ENCODE measurements around the gene CTRB2.

The CTRB2 gene

DNA sequence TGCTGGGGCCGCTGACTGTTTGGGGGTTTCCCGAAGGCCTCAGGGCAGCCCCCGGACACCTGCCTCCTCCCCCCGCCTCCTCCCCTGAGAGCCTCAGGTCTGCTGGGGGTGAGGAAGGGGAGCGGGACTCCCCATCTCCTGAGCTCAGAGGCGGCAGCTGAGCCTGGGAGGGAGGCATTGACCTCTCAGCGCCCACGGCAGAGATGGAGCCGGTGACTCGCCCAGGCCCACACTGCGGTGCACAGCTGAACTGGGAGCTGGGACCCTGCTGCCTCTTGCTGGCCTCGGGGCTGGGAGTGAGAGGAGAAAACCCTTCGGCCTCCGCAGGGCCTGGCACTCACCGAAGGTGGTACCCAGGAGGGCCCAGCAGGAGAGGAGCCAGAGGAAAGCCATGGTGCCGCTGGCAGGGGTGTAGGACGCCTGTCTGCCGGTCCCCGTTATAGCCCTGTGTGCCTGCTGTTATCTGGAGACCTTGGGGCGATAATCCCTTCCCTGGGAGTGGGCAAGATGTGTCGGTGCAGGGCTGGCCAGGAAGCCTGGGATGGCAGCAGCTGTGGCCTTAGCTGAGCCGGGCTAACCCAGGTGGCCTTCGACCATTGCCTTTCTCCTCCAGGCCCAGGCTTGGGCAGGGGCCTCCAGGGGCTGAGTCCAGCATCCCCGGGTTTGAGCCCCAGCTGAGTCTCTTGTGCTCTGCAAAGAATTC is at the start of gene CTRB2:
Gene CTRB2 (minus strand): TSS at position 413 of the 703 bp plus-strand sequence. CDS start 20 bp downstream, at position 393.
- DNase-seq (ENCODE audit: low read depth in 2 of 2): no peak

DNA sequence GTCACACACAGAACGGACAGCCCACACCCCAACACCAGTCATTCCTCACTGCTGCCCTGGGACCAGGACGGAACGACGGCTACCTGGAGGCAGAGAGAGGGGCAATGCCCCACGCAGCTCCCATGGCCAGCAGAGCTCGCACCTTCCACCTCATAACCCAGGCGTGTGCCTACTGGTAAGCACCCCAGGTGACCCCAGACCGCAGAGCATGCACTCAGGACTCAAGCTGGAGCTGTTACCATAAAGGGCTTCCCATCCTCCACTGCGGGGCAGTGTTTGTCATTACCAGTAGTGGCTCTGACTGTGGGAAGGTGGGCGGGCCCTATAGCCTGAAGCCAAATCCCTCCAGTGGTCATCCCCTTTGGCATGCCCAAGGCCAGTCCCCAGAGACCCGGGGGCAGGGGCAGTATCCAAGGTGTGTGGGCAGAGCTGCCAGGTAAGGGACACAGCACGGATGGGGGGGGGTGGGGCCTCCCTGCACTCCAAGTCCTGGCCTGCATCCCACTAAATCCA is 49.2 kb upstream of the CTRB2 start:
- DNase-seq (ENCODE audit: low read depth in 2 of 2): no peak

DNA sequence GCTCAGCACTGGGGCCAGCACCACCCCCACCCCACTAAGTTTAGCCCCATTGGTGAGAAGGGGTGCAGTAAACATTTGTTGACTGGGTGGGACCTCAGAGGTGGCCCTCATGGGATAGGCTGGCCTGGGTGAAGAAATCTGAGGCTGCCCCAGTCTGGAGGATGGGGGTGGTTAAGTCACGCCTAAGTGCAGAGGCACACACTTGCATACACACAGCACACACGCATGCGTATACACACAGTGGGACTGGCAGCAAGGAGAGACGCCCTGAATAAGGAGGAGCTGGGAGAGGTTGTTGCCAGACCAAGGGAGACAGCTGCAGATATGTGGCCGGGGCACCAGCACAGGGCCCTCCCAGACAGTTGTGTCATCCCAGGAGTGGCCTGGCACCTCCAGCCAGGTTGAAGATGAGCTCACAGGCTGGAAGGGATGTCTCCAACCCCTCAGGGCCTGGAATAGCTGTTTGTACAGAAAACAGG is 47.4 kb upstream of the CTRB2 start:
- no peak for DNase-seq (ENCODE audit: low read depth in 2 of 2)

DNA sequence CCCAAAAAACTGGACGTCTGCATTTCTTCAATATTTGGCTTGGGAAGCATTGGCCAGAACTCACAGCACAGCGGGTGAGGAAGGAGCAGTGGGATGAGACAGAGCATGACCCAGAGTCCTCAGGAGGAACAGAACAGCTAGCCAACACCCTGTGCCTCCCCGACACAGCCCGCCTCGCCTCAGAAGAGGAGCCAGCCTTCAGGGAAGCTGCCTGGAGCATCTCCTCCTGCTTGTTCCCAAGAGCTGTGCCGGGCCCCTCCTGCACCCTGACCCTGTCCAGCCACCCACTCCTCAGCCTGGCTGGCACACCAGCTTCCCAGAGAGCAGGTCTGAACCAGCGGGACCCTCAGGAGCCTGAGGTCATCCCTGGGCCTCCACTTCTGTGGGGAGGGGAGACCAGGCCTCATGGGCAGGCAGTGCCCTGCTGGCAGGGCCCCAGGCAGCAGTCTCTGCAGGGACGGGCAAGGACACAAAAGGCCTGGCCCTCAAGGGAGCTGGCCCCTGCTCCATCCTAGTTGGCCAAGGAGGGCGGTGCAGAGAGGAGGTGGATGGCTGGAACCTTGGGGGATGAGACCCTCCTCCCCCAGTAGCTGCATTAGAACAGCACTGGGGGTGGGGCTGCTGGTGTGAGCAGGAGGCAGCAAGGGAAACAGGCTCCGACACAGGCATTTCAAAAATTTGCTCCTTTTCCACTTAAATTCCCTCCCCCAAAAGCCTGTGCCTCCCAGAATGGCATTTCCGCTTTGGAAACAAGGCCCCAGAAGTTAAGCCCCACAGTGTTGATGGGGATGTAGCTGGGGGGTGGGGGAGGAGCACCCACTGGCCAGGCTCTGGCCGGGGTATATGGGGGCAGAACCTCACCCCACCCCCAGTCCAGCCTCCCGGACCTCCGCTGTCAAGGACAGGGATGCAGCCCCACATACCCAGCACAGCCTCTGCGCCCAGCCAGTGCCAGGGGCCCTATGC is 46.3 kb upstream of the CTRB2 start:
- no peak for DNase-seq (ENCODE audit: low read depth in 2 of 2)

DNA sequence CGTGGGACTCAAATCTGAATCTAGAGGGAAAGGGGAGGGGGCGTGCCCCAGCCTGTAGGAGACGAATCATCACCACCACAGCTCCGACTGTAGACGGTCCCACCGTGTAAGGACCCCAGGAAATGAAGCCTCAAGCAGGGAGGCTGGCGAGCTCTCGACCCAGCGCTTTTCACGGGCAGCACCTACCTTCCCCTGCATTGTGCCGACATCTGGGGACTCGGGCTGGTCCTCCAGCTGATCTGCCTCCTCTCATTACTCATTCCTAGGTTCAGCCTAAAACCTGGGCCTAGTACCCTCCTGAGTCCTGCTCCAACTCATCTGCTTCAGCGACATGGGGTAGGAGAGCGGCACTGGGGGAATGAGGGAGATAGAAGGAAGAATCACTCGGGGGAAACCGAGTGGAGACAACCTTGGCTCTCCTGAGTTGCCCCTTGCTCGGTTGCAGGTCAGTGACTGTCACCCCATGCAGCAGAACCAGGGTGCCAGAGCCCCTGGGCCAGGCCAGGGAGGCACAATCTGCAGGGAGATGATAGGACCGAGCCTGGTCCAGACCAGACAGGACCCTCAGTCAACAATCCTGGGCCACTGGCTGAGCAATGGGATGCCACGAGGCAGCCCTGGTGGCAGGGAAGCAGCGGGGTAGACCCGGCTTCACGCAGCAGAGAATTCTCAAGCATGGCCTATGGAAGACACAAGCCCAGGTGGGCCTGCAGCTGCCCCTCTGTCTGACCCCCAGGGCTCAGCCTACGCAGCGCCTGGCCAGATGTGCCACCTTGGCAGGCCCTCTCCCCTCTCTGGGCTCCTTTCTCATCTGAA is 45.3 kb upstream of the CTRB2 start:
- no peak for DNase-seq (ENCODE audit: low read depth in 2 of 2)

DNA sequence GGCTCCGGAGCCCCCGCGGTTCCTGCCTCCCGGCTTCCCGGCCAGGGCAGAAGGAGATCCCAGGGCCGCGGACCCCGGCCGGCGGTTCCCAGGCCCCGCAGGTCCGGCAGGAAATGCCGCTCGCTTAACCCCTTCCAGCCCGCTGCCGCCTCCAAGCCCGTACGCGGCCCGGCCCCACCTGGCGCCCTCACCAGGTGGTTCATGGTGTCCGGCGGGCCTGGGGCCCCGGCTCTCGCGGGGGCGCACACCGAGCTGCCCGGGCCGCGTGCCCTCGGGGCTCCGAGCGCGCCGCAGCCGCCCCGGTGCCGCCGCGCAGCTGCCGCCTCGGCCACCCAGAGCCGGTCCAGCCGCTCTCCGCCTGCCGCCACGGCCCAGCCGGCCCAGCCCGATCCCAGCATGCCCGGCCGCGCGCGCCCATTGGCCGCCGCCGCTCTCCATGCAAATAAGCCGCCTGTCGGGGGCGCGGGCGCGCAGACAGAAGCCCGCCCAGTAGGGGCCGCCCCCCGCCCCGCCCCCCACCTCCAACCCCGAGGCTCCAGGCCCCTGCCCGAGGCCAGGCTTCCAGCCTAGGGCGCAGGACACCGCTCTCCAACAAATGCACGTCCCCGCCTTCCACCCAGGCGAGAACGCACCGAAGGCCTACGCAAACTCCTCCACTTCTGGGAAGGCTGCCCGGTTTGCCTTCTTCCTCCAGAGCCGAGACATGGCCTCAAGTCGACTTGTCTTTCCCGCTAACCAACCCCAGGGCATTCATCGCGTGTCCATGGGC is 44.5 kb upstream of the CTRB2 start, which contains the start of gene BCAR1:
Gene BCAR1 (minus strand): TSS at position 345 of the 769 bp plus-strand sequence. CDS start 142 bp downstream, at position 203.
- no peak for DNase-seq (ENCODE audit: low read depth in 2 of 2)

DNA sequence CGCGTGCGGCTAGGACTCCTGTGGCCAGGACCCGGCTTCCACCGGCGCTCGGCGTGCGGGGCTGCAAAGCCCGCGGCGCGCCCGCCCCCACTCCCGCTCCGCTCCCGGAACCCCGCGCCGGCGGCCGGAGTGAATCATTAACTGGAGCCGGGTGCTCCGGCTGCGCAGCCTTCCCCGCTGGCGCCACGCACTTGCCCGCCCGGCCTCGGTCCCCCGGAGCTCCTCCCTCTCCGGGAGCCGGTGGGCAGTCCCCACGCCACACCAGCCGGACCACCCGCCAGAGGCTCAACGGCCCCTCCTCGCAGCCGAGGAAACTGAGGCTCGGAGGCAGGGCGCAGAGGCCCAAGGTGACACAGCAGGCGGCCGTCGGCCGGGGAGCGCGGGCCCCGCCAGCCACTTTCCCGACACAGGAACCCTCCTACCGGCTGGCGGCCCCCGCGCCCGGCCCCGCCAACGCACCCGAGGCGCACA is 43.9 kb upstream of the CTRB2 start:
- no peak for DNase-seq (ENCODE audit: low read depth in 2 of 2)

DNA sequence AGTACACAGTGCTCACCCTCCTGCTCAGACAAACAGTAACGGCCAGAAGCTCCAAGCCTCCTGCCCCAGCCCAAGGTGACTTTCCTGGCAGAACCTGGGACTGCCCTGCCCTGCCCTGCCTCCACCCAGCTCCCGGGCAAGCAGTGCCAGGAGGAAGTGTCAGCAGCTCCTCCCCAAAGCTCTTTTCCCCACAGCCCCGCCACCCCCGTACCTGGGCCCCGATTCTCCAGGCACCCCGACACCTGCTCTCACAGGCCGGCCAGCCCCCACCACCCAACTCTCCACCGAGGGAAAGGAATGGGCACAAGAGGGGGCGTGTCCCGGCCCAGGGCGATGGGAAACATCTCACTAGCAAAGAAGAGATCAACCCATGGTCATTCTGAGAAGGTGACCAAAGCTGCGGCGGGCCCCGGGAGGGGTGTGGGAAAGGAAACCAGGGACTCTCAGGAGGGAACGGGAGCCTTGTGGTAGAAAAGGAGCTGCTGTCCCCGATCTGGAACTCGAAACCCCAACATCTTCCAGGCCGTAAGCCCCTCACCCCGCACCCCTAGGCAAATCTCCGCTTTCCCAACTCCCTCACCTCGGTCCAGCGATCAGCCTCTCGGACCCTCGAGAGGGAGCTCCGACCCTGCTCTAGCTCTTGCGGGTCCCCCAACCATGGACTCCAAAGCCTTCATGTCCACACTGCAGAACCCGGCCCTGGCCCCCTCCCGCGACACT is 43.3 kb upstream of the CTRB2 start:
- DNase-seq (ENCODE audit: low read depth in 2 of 2): no peak

DNA sequence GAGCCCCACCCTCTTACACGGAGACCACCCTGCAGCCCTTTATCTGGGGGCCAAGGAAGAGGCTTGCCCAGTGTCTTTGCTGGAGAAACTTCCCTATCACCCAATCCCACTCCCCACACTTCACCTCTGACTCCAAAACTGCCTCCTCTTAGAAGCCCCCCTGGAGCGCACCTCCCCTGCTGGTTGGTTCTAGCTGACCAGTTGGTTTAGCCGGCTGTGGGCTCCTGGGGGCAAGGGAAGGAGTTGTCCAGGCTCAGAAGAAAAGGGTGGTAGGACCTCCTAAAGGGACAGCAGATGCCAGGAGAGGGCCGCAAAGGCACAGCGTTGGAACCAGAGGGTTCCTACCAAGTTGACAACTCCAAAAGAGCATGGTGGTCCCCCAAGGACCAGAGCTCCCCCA is 42.5 kb upstream of the CTRB2 start:
- no peak for DNase-seq (ENCODE audit: low read depth in 2 of 2)

DNA sequence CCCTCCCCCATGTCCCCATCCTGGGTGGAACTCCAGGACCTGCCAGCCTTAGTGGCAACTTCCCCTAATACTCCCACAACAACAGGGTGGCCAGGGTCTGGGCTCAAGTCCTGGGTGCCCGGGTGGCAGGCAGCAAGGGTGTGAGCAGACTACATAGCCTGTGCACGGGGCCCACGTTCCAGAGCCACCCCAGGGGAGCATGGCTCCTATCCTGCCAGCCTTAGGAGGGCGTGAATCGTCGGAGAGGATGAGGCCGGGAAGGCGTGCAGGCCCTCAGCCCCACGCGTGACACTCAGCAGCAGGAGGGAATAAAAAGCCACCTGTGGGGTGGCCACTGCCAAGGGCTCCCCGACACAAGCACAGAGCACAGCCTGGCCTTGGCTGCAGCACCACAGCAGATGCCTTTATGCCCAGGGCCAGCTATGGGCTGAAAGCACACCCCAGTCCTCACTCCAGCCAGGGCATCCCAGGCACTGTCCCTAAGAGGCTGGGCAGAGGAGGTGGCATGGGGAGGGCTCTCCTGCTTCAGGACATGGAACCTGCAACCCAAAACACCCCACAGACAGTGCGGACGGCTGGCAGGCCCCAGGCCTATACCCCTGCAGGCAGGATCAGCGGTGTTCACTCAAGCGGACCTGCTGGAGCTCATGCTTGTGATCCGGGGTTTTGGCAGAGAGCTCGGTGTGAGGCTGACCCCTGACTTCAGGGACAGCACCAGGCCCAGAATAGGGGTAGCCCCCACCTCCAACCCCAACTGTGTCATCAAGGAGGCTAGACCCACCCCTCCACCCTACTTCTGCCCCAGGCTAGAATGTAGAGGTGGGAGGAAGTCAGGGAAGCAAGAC is 41.8 kb upstream of the CTRB2 start:
- no peak for DNase-seq (ENCODE audit: low read depth in 2 of 2)

DNA sequence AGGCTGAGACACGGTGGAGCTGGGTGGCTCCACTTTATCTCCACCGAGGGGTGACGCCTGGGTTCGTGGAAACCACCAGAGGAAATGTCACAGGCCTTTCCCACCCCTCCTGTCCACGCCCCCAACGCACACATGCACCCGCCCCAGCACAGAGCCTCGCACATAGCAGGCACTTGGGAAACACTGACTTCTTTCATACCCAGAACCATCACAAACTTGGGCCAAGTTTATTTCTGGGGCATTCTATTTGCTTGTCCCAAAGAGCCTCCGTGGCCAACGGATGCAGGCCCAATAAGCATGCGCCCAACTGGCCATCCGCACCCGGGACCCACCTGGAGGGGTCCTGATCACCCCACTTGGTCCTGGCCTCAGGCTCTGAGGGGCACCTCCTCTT is 41.2 kb upstream of the CTRB2 start:
- DNase-seq (ENCODE audit: low read depth in 2 of 2): no peak

DNA sequence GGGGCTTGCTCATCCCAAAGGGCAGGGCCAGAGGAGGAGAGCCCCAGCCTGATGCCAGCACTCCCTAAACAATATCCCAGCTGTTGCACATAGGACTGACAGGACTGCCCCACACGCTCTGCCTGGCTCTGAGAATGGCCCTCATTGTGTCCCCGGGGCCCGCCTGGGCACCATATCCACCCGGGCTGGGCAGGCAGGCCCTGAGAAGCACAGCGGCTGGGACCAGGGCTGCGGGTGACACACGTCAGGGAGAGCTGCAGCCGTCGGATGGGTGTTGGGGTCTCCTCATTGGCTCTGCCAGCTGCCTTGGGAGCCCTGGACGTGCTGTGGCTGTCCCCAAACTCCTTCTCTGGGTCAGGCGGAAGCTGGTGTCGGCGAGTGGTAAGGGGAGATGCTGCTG is 40.3 kb upstream of the CTRB2 start:
- DNase-seq (ENCODE audit: low read depth in 2 of 2): no peak

DNA sequence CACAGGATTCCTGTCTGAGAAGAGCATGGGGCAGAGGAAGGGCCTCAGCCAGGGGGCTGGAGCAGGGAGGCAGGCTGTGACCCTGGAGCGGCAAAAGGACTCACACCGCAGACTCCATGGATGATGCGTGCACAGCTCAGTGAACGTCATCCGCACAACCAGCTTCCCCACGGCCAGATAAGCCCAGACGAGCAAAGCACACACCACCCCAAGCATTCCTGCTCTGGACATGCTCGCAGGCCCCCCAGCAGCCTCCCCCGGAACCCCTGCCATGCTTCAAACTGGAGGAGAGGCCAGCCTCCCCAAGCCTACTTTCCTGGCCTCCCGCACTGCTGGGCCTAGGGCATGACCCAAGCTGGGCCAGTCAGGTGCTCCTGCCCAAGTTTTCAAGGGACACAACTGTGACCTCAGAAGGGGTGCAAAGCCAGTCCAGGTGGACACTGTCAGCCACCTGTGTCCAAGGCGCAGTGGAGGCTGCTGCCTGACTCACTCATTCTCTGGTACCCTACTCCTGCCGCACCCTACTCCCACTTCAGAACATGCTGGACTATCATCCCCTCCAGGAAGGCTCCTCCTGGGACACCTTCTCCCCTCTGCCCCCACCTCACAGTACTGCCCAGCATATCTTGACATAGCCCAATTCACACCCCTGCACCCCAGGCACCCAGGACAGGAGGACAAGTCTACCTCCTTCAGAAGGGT is 39.7 kb upstream of the CTRB2 start:
- DNase-seq (ENCODE audit: low read depth in 2 of 2): no peak

DNA sequence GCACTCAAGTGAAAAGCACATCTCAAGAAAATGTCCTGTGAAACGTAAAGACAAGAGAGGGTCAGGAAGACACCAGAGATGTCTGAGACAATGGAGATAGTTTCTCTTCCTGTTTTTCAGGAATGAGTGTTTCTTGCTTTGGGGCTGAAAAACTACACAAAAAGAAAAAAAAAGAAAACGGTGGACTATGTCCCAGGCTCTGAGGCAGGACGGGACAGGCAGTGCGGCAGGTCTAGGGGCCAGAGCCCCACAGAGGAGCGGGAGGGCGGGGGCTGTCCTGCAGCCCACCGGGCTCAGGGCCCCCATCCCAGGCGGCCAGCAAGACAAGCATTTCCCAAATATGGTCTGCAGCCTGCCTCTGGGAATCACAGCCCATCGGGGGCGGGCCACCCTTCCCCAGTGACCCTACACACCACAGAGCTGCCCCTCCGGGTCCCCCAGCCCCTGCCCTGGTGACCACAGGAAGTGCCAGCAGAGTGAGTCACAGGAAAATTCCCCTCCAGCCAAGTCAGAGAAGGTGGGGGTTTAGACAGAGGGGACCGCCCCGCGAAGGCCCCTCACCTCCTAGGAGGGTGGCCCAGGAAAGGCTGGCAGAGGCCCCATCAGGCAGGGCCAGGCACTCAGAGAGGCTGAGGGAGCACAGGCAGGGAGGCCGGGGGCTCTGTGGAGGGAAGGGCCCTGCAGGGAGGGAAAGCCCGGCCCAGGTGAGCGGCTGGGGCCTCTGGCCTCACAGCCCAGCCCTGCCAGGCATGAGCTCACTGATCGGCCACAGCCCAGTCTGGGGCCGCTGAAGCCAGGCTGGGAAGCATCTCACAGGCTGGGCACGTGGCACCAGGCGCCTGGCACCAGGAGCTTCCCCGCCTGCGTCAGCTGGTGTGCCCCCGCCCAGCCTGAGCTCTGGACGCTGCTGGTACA is 38.1 kb upstream of the CTRB2 start:
- DNase-seq (ENCODE audit: low read depth in 2 of 2): no peak

DNA sequence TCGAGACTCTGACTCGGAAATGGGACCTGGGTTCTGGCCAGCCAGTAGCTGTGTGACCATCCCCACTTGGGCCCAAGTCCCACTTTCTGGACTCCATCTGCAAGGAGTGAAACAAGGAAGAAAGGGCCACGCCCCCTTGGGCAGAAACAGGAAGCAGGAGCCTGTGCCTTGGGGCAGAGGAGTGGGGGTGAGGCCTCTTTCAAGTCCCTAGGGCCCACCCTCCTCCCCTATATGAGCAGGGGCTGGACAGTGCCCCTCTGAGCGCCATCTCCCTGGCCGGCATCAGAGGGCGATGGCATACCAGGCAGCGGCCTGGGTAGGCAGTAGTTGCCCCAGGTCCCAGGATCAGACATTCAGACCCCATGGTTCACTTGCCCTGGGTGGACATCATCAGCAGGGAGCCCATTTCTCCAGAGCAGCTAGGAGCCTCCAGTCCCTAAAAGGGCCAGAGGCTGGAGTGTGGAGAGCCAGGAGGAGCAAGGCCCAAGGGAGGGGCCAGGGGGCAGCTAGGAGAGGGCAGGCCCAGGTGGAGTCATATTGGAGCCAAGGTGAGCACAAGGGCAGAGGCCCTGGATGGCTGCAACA is 37.4 kb upstream of the CTRB2 start:
- DNase-seq (ENCODE audit: low read depth in 2 of 2): no peak

DNA sequence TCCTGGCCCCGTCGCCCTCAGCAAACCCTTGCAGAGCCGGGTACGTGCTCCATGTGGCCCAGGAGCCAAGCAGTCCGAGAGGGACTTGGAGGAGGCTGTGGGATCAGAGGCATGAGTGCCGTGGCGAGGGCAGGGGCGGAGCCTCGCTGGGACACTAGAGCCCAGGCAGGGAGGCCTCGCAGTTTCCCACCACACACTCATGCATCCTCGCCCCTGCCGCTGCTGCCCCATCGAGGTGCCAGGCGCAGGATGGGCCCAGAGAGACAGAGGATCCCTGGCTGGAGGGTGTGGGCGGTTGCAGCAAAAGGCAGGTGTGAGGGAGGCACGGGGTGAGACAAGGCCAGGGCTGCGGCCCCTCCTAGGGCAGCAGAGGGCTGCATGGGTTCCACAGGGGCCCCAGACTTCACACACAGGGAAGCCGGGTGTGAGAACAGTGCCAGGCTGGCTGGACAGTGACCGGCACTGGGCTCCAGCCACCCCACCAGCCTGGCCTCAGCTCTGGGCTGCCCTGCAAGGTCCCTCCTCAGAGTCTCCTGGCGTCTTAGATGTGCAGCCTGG is 36.8 kb upstream of the CTRB2 start:
- no peak for DNase-seq (ENCODE audit: low read depth in 2 of 2)
